Mesodermal cell (in vitro differentiated cells): ENCODE data around the gene AUTS2.
A peak's percentile ranks its signal among the peaks of the same experiment; 100 is the strongest.

Source experiments
- H3K27ac ChIP-seq: 2 replicates; pipeline ENCODE4 v1.7.0; 2013; ENCODE audit warnings: mild to moderate bottlenecking, low read depth, low read length, moderate library complexity; ENCODE audit not compliant: severe bottlenecking
- H3K36me3 ChIP-seq: 2 replicates; pipeline ENCODE4 v1.7.1; 2013; ENCODE audit warnings: mild to moderate bottlenecking, low read length, moderate library complexity; ENCODE audit not compliant: control insufficient read depth, insufficient read depth
- H3K4me1 ChIP-seq: one replicate; pipeline ENCODE4 v1.7.1; 2013; ENCODE audit warnings: mild to moderate bottlenecking, low read length; ENCODE audit not compliant: insufficient read depth, control insufficient read depth, poor library complexity, severe bottlenecking
- H3K4me3 ChIP-seq: 2 replicates; pipeline ENCODE4 v1.7.0; 2013; ENCODE audit warnings: low read length, control low read depth, mild to moderate bottlenecking; ENCODE audit not compliant: insufficient read depth, poor library complexity, severe bottlenecking; ENCODE audit errors: extremely low read depth
- H3K9me3 ChIP-seq: 2 replicates; pipeline ENCODE4 v1.7.1; 2013; ENCODE audit warnings: mild to moderate bottlenecking, low read length, moderate library complexity; ENCODE audit not compliant: control insufficient read depth
- WGBS, 2 experiments: methylation state at CpG; one replicate each; pipeline ENCODE4 v1.1.5; 2013; ENCODE audit warnings: missing lambda C conversion rate in 2 of 2; ENCODE audit not compliant: insufficient coverage in 2 of 2; 5-methylcytosine and 5-hydroxymethylcytosine counted together

The AUTS2 gene

GRCh38 chr7:70182521-70182920 lies 584.2 kb downstream of the AUTS2 start:
- Histone ChIP-seq H3K27ac (no peak overlapping the region), H3K9me3 (no peaks in the 10 kb centered on the region), H3K36me3 (no peaks in the 10 kb centered on the region), H3K4me3 (no peak overlapping the region), H3K4me1 (no peaks in the 10 kb centered on the region)
- WGBS, 2 experiments: no CpG with 5 or more reads among the region's 4 CpGs

- H3K36me3 ChIP-seq: no peaks in the 10 kb centered on the region
- H3K9me3 ChIP-seq: no peaks in the 10 kb centered on the region
- H3K27ac ChIP-seq: no peak overlapping the region
- 39 to 44% methylated on average over 3 to 6 of the region's 6 CpGs for WGBS, 2 experiments
- no peak overlapping the region for H3K4me3 ChIP-seq
- H3K4me1 ChIP-seq: no peaks in the 10 kb centered on the region
These were observed 585.0 kb downstream of the AUTS2 start for GRCh38 chr7:70183278-70183677.

GRCh38 chr7:70188901-70189650 lies 590.8 kb downstream of the AUTS2 start:
- WGBS, 2 experiments: 96 to 100% methylated on average over 3 to 4 of the region's 4 CpGs
- peaks cover 7% of the 10 kb centered on the region for H3K9me3 ChIP-seq
- H3K36me3 ChIP-seq: no peaks in the 10 kb centered on the region
- no peak overlapping the region for H3K4me3 ChIP-seq
- no peak overlapping the region for H3K27ac ChIP-seq
- H3K4me1 ChIP-seq: no peaks in the 10 kb centered on the region

GRCh38 chr7:70189776-70190175 lies 591.5 kb downstream of the AUTS2 start:
- Histone ChIP-seq H3K4me1 (no peaks in the 10 kb centered on the region), H3K27ac (no peak overlapping the region), H3K4me3 (no peak overlapping the region), H3K9me3 (peaks cover 7% of the 10 kb centered on the region), H3K36me3 (no peaks in the 10 kb centered on the region)
- WGBS, 2 experiments: 92% methylated on average over 2 of the region's 4 CpGs; no CpG with 5 or more reads in 1 of the 2 experiments

GRCh38 chr7:70190281-70190680 lies 592.0 kb downstream of the AUTS2 start:
- WGBS, 2 experiments: 100% methylated on average over 2 of the region's 4 CpGs; no CpG with 5 or more reads in 1 of the 2 experiments
- no peaks in the 10 kb centered on the region for H3K36me3 ChIP-seq
- H3K27ac ChIP-seq: no peak overlapping the region
- H3K9me3 ChIP-seq: peaks cover 7% of the 10 kb centered on the region
- no peak overlapping the region for H3K4me3 ChIP-seq
- H3K4me1 ChIP-seq: no peaks in the 10 kb centered on the region

- Histone ChIP-seq H3K27ac (no peak overlapping the region), H3K9me3 (peaks cover 7% of the 10 kb centered on the region), H3K4me1 (no peaks in the 10 kb centered on the region), H3K4me3 (no peak overlapping the region), H3K36me3 (no peaks in the 10 kb centered on the region)
- WGBS, 2 experiments: 67 to 79% methylated on average over 1 to 2 of the region's 4 CpGs
These were observed 595.2 kb downstream of the AUTS2 start for GRCh38 chr7:70193514-70193913.

- Histone ChIP-seq H3K4me1 (peaks cover 21% of the 10 kb centered on the region), H3K4me3 (no peak overlapping the region), H3K36me3 (no peaks in the 10 kb centered on the region), H3K27ac (peak overlapping the region; percentile 34), H3K9me3 (no peaks in the 10 kb centered on the region)
- 72 to 76% methylated on average over 4 of the region's 5 CpGs for WGBS, 2 experiments
These were observed 610.2 kb downstream of the AUTS2 start for GRCh38 chr7:70208236-70209063.

GRCh38 chr7:70210200-70210935 lies 612.1 kb downstream of the AUTS2 start:
- Histone ChIP-seq H3K4me3 (no peak overlapping the region), H3K9me3 (no peaks in the 10 kb centered on the region), H3K36me3 (no peaks in the 10 kb centered on the region), H3K4me1 (peaks cover 21% of the 10 kb centered on the region), H3K27ac (no peak overlapping the region)
- 90 to 98% methylated on average over 4 to 5 of the region's 5 CpGs for WGBS, 2 experiments

GRCh38 chr7:70210936-70211310 lies 612.6 kb downstream of the AUTS2 start:
- Histone ChIP-seq H3K27ac (no peak overlapping the region), H3K9me3 (no peaks in the 10 kb centered on the region), H3K4me3 (no peak overlapping the region), H3K36me3 (no peaks in the 10 kb centered on the region), H3K4me1 (peaks cover 21% of the 10 kb centered on the region)
- WGBS, 2 experiments: 91 to 92% methylated on average over 5 to 6 of the region's 6 CpGs

- H3K4me1 ChIP-seq: peaks cover 21% of the 10 kb centered on the region
- H3K4me3 ChIP-seq: no peak overlapping the region
- H3K27ac ChIP-seq: no peak overlapping the region
- H3K9me3 ChIP-seq: no peaks in the 10 kb centered on the region
- 89 to 93% methylated on average over 3 to 4 of the region's 6 CpGs for WGBS, 2 experiments
- no peaks in the 10 kb centered on the region for H3K36me3 ChIP-seq
These were observed 614.0 kb downstream of the AUTS2 start for GRCh38 chr7:70212281-70212680.
